ENCODE results near the gene CARD19.

GRCh38 chr9:93077811-93078210, 18.2 kb upstream of the CARD19 start:
- no peak for TF ChIP-seq CTCF (optimal IDR thresholded peaks at IDR 0.05 in 1 of 3, IDR thresholded peaks at IDR 0.05 in 1 of 3, conservative IDR thresholded peaks at IDR 0.05 in 1 of 3; ENCODE audit: extremely low read depth in 1 of 3, insufficient read depth in 2 of 3, low read length in 3 of 3)
- no peak for TF ChIP-seq EZH2 (IDR thresholded peaks at IDR 0.05; ENCODE audit: low read length)
